Activated naive CD4-positive, alpha-beta T cell treated with Interleukin-2 at 50 U/mL for 16 hours (primary cell): ENCODE measurements around the gene SULF2.

Source experiments
- DNase-seq: peaks from one replicate; pipeline ENCODE4 v3.0.0-alpha.2; 2020

The SULF2 gene

DNA sequence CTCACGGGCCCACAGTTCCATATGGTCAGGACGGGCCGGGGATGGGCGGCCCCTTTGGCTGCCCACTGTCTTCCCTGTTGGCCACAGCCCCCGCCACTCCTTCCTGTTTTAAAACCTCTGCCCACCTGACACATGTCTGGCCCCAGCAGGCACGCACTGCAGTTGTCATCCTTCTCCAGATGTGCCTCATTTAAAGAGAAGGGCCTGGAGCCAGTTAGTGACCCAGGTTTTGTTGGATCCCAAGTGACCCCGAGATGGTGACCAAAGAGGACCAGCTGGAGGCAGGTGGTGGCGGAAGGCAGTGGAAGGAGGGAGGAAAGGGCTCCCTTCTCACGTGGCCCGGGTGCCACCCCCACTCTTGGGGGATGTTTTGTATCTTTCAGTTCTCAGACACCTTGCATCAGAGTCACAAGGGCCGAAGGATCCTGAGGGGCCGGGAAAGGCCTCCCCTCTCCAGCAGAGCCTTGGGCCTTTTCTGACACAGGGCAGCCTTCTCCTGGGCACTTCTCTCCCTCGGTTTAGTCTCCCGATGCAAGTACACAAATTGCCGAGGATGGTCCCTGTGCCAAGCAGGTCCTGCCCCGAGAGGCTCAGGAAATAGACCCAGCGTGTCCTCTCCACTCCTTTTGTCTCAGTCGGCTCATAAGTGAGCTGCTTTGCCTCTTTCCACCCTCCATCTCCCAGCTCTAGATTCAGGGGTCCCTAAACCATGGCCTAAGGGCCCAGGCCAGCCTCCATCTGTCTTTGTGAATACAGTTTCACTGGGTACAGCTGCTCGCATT, 117.6 kb downstream of the SULF2 start:
- no peak for DNase-seq

DNA sequence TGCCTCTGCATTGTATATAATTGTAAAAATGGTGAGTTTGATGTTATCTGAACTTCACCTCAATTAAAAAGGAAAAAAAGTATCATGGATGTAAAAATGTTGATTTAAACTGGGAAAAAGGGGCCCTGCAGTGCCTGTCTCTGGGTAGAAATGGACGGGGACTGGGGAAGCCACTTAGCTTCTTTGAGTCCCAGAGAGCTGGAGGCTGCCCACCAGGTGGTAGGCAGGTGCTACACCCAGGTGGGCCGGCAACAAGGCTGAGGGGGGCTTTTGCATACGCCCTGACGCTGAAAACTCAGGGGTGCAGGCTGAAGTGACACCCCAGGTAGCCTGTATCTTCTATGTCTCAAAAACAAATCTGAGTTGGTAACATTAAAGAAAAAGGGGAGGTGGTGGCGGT, 118.2 kb downstream of the SULF2 start:
- DNase-seq: no peak

DNA sequence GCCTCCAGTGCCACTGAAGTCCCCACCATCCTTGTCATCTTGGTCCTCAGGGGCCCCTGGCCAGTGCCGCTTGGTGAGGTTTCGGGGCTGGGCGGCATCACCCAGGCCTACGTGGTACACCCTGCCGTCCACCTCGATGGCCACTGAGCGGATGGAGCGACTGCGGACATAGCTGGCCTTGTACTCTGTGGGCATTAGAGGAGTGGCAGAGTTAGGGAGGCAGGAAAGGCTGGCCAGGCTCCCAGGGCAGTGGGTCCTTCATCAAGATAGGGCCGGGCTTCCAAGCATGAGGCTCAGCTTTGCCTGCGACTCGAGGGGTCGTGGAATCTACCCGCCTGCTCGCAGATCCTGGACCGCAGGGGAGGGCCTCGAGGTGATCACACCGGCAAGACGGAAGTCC, 119.0 kb downstream of the SULF2 start:
- no peak for DNase-seq

DNA sequence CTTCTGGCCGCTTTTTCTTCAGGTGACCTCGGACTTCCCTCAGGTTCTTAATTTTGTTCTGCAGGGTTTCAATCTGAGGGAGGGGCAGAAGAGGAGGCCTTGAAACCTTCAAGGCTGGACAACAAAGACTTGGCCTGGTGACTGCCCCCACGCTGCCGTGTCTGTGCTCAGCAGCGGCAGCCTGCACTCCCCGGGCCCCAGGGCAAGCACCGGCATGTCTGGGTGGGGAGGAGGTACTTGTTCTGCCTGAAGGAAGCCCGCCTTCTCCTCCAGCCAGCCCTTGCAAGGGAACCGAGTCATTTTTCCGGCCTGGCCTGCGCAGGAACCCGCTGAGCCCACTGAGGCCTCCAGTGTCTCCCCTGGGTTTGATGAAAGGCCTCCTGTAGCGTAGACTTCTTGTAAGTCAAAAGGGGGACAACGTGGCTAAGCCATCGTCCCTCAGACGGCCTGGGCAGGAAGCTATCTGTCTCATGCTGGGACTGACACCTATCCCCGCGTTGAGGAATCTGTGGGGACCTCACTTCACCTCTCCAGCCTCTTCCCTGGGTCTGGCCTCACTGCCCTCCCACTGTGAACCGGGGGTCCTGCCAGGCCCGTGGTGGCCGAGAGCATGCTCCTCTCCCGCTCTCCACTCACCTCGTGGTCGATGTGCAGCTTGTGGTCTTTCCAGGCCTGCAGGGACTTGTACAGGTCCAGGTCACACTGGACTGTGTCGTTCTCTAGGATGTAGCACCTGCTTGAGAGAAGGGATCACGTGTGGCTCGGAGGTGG, 119.9 kb downstream of the SULF2 start:
- no peak for DNase-seq

DNA sequence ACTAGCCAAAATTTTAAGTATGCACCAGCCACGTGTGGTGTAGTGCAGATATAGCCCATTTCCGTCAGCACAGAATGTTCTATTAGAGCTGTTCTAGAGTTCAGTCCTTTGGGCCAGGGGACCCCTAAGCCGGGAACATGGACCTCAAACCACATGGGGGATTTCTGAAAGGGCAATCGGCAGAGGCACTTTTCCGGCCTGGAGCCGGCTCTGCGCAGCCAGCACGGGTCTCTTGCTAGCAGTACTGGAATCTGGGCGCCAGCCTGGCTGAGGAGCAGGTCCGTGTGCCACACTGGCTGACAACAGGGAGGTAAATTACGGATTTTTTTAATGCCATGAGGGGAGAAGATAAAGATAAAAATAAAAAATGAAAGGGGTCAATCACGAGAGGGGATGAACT, 120.5 kb downstream of the SULF2 start:
- no peak for DNase-seq

DNA sequence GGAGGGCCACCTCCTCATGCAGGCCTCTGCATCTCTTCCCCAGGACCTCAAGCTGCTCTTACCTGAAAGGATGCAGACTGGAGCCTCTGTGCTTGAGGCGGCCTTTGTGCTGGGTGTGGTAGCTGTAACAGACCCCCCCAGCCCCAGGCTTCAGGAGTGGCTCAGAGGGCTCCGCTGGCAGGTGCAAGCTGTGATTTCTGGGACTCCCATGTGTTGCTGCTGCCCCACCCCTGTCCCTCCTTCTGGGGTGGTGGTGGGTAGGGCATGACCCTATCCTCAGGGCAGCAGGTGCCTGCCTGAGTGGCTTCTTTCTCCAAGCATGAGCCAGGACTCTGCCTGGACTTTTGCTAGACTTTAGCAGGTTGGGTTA, 121.2 kb downstream of the SULF2 start:
- no peak for DNase-seq

DNA sequence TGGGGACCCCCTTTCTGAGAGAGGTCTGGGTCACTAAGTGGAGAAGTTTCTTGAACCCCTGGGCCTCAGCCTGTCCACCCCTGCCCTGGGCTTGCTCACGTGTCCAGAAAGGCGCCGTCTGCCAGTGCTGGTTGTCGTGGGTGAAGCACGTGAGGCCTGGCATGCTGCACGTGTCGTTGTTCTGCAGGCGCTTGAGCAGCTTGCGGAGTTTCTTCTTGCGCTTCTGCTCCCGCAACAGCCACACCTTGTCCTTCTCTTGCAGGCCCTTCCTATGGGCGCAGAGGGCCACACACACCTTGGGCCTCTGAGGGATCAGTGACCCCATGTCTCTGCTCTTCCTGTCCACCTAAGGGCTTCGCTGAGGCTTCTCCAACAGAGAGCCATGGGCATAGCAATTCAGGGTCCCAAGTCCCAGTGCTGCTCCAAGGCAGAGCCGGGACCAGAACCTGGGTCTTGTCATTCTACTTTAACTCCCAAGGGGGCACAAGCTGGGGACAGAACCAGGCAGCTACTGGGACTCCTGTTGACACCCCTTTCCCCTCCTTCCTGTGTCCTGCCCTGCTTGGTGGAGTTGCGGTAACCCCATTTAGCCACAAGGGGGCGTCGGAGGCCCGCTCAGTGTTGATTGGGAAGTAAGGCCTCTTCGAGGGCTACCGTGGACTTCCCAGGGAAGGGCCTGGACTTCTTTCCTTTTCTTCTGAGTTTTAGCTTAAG, 121.8 kb downstream of the SULF2 start:
- peak; percentile 73 for DNase-seq

DNA sequence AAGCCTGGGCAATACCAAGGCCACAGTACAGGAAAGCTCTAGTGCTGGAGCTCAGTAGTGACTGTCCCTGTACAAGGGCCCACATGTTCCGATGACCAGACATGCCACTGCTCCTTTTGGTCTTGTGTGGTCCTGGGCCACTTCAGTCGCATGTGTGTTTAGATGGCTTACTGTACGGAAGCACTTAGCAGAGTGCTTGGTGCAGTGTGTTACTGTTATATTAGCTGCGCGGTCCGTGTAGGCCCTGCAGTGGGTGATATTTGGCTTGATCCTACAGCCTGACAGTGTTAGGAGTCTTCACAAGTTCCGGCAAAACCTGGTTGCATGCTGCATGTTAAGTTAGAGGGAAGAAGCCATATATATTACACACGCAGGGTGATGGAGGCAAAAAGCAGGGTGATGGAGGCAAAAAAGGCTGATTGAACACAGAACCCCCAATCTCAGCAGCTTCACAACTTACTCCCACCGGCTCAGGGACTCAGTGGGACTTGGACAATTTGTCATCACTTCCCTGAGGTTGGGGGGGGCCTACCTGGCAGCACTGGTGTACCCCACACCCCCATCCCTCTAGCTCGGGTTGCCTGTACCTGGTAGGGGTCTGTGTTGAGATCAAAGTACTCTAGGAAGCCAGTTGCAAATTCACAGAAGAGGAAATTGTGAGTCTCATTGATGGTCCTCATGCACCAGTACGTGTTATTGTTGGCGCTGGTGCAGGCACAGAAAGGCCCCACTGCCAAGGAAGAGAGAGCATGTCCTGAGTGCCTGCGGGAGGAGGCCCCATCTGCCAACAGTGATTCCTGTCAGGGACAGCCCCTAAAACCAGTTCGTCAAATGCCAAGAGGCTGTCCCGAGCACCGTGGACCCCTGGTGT, 122.6 kb downstream of the SULF2 start:
- no peak for DNase-seq

DNA sequence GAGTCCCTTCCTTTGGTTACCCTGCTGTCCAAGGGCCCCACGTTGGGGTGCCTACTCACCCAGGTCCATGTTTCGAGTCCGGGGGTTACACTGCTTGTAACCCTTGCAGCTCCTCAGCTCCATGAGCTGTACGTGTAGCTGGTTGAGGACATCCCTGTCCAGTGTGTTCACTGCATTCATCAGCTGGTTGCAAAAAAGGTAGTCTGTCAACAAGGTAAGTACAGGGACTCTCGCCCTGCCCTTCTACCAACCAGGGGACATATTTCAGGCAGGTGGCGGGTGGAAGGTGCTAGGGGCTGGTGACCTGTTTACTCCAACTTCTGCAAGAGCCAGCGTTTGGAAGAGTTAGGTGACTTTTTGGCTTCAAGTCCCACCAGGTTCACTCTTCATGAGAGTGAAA, 123.6 kb downstream of the SULF2 start:
- no peak for DNase-seq

DNA sequence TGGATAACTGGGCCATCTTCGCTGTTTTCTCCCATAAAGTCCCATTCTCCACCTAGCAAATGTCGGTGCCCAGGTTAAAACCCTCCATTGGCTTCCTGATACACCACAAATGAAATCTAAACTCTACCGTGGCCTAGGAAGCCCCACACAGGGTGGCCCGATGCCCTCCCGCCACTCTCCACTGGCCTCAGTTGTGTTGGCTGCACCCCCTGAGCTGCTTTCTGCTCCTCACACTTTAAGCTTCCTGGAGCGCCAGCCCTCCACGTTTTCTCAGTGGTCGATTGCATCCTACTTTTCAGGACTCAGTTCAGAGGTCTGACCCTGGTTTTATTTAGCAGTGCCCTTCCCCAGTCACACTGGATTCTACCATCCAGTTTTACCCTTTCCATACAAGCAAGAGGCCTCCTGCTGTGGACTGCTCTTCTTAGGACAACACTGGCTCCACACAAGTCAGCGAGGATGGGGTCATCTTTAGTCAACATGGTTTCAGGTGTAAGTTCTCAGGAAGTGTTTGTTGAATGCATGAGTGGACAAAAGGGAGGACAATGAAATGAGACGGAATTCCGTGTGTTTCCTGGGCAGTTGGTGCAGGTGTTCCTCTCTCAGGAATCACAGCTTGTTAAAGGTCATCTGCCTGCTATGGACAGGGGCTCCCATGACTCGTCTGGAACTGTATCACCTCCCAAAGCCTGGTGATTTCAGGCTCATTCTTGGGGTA, 124.1 kb downstream of the SULF2 start:
- no peak for DNase-seq

DNA sequence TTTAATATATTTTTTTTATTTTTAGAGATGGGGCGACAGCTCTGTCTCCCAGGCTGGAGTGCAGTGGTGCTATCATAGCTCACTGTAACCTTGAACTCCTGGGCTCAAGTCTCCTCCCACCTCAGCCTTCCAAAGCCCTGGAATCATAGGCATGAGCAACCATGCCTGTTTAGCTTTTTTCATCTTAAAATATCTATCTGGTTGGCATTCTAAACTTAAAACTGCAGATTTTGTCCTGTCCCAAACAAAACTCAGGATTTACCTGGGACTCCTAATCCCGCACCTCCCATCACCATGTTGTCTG, 124.7 kb downstream of the SULF2 start:
- DNase-seq: no peak

DNA sequence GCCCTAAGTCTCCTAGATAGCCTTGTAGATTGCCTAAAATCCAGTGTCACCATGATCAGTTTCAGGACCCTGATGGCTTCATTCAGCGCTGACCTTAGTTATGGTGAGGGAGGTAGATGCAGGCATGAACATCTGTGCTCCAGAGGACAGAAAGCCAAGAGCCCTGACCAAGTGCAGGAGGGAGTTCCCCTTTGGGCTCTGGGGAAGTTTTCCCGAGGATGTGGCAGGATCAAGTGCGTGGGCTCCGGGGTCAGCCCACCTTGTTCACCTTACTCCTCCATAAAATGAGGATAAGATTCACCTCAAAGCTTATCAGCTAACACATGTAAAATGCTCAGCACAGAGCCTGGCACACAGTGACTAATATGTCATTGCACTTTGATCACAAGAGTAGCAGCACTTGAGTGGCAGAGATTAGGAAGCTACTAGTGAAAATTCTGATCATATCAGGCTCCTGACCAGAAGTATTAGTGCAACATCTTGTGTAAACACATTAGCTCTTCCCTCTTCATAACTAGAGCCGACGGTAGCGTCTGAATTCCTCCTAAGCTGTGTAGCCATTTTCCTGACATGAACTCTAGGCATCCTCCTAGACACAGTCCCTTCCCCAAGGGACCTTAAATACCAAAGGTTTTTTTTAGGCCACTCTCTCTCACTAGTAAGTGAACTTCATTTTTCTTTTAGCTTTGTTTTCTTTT, 125.2 kb downstream of the SULF2 start:
- DNase-seq: no peak

DNA sequence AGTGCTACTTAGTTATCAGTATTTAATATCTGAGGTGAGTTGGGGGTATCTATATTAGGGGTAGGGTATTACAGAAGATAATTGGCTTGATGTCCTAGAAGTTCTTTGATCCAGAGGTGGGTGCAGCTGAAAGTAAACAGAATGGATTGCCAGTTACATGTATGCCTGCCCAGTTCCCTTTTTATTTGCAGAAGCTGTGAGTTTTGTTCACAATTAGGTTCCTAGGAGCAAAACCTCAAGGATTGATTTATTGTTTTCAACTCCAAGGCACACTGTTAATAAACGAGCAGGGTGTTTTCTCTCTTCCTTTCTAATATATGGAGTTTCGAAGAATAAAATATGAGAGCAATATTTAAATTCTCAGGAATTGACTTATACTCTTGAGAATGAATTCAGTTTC, 129.0 kb downstream of the SULF2 start:
- DNase-seq: no peak

DNA sequence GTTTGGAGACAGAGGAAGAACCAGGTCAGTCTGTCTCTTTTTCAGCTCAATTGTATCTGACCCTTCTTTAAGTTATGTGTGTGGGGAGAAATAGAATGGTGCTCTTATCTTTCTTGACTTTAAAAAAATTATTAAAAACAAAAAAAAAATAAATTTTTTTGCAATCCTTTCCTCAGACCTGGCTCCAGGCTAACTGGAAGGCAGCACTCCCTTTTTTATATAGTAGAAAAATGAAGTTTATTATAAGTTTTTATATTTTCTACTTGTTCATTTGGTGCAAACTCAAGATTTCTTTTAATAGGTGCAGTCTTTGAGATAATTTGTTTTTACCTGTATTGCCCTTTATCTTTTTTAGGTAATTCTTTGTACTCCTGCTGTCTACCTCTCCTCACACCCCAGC, 129.6 kb downstream of the SULF2 start:
- DNase-seq: no peak

DNA sequence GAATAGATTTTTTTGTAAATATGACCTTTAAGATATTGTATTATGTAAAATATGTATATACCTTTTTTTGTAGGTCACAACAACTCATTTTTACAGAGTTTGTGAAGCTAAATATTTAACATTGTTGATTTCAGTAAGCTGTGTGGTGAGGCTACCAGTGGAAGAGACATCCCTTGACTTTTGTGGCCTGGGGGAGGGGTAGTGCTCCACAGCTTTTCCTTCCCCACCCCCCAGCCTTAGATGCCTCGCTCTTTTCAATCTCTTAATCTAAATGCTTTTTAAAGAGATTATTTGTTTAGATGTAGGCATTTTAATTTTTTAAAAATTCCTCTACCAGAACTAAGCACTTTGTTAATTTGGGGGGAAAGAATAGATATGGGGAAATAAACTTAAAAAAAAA, 130.9 kb downstream of the SULF2 start:
- no peak for DNase-seq

DNA sequence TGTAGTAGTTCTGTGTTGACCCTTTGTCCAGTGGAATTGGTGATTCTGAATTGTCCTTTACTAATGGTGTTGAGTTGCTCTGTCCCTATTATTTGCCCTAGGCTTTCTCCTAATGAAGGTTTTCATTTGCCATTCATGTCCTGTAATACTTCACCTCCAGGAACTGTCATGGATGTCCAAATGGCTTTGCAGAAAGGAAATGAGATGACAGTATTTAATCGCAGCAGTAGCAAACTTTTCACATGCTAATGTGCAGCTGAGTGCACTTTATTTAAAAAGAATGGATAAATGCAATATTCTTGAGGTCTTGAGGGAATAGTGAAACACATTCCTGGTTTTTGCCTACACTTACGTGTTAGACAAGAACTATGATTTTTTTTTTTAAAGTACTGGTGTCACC, 131.4 kb downstream of the SULF2 start:
- DNase-seq: no peak

DNA sequence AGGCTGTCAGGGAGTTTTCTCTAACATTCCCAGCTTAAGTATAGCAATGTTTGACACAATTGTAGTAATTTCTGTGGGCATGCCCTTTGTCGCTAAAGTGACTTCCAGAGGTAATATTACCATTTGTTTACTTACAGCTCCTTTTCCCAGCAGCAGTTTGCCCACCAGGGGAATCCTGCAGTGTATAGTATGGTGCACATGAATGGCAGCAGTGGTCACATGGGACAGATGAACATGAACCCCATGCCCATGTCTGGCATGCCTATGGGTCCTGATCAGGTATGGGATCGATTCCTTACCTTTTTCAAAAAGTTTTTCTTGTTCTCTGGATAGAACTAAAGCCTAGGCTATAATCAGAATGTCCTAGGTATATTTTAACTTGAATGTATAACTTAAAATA, 132.5 kb downstream of the SULF2 start:
- DNase-seq: no peak

DNA sequence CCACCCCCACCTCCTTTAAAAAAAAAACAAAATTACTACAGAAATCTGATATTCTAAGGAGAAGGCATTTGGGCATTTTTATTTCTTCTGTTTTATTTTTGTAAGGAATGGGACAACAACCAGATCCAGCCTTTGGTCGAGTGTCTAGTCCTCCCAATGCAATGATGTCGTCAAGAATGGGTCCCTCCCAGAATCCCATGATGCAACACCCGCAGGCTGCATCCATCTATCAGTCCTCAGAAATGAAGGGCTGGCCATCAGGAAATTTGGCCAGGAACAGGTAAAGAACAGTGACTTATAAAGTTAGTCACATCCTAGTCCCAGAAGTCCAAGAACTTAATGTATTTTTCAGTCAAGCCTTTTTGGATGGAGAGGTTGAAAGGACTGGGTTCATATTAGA, 133.0 kb downstream of the SULF2 start:
- no peak for DNase-seq

DNA sequence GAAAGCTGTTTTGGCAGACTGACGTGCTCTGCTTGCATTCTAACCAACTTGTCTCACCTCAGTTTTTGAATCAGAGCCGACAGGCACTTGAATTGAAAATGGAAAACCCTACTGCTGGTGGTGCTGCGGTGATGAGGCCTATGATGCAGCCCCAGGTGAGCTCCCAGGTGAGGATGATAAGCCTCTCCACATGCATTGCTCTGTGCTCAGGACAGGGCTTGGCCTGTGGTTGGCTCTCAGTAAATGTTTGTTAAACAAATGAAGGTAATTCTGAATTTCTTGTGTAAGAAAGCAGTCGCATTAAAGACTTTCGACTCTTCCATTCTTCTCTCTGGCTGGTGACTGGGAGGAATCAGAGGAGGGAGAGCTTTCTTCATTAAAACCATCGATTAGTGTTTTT, 136.3 kb downstream of the SULF2 start:
- DNase-seq: no peak

DNA sequence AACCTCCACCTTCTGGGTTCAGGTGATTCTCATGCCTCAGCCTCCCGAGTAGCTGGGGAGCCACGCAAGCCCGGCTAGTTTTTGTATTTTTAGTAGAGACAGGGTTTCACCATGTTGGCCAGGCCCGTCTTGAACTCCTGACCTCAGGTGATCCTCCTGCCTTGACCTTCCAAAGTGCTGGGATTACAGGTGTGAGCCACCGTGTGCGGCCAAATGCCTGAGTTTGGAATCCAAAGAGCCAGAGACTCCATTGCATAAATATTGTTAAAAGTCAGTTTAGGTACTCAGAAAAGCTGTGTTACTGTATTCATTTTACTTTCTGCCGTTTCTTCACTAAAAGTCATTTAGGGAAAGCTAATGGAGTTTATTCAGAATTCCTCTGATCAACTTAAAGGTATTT, 137.3 kb downstream of the SULF2 start:
- DNase-seq: no peak

DNA sequence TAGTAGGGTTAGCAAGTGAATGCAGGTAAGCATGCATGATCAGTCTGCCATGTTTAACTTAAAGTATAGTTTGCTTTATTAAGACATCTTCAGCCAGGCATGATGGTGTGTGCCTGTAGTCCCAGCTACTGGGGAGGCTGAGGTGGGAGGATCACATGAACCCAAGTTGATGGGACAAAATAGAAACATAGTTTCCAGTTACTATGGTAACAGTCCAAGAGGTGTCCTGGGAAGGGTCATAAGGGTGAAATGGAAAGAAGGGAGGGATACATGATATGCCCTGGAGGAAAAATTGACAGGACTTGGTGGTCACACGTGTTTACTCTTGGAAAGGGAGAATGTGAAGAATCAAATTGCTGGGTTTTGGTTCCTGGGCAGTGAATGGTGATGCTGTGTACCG, 139.6 kb downstream of the SULF2 start:
- no peak for DNase-seq

DNA sequence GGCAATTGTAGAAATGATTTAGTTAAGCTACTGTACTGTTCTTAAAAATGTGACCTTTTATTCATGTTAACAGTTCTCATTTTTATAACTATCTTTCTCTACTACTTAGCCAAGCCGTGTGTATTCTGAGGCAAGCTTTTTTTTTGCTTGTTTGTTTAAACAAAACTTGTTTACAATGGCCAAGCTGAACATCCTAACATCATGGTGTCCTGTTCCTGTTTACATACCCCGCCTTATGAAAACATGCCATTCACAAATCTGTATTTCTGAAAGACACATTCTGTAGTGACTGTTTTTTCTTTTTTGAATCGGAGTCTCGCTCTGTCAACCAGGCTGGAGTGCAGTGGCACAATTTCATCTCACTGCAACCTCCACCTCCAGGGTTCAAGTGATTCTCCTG, 142.7 kb downstream of the SULF2 start:
- no peak for DNase-seq
